GM10266 (cell line): ENCODE measurements around the gene NRG2.

Source experiments
- DNase-seq: peaks from one replicate; pipeline ENCODE4 v3.0.0; 2012; ENCODE audit errors: extremely low spot score
- TF ChIP-seq, protein P1 (sequence below): IDR thresholded peaks from 2 replicates; pipeline ENCODE4 v1.5.1; 2012; ENCODE audit warnings: mild to moderate bottlenecking, low read depth; ENCODE audit not compliant: control insufficient read depth, insufficient read depth; ENCODE audit errors: missing control alignments

NRG2 gene

GRCh38 chr5:139837711-139838380 is 205.3 kb downstream of the NRG2 start:
- TF ChIP-seq, protein P1, sequence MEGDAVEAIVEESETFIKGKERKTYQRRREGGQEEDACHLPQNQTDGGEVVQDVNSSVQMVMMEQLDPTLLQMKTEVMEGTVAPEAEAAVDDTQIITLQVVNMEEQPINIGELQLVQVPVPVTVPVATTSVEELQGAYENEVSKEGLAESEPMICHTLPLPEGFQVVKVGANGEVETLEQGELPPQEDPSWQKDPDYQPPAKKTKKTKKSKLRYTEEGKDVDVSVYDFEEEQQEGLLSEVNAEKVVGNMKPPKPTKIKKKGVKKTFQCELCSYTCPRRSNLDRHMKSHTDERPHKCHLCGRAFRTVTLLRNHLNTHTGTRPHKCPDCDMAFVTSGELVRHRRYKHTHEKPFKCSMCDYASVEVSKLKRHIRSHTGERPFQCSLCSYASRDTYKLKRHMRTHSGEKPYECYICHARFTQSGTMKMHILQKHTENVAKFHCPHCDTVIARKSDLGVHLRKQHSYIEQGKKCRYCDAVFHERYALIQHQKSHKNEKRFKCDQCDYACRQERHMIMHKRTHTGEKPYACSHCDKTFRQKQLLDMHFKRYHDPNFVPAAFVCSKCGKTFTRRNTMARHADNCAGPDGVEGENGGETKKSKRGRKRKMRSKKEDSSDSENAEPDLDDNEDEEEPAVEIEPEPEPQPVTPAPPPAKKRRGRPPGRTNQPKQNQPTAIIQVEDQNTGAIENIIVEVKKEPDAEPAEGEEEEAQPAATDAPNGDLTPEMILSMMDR = no peak
- DNase-seq = no peak

DNA sequence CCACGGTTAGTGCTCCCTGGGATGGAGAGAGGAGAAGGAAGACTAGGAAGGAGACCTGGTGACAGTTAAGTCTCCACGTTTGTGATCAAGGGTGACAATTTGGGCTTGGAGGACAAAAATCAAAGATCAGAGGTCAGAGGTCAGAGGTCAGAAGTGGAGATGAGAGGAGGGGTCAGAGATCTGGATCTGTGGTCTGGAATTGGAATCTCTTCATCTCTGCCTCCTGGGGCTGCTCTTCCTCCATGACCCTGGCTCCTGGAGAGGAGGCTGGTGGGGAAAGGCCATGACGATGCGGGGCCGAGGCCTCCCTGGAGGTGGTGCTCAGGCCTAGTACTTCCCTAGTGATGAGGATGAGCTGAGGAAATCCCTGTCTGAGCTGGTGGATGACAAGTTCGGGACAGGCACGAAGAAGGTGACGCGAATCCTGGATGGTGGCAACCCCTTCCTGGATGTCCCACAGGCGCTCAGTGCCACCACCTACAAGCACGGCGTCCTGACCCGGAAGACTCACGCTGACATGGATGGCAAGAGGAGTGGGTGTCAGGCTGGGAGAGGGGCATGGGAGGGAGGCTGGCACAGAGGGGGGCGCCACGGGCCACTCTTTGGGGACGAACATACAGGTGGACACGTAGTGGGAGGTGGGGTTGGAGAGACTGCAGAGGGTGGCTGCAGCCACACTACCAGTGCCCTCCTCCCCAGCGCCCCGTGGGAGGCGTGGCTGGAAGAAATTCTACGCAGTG is 206.5 kb downstream of the NRG2 start:
- DNase-seq = no peak
- TF ChIP-seq, protein P1 = no peak

DNA sequence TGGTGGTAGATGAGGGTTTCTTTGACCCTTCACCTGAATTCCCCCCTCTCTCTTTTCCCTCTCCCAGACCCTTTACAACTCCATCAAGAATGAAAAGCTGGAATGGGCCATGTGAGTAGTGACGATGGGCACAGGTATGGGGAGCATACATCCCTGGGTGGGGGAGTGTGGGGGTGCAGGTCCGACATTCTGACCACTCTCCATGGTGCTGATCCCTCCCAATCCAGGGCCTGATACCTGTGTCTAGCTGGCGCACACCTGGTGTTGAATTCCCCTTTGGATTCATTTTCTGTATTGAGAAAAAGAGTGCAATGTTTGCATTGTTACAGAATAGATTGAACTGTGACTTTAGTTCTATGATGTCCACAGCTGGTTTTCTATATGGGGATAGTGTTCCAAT is 207.4 kb downstream of the NRG2 start:
- TF ChIP-seq, protein P1 = no peak
- no peak for DNase-seq

DNA sequence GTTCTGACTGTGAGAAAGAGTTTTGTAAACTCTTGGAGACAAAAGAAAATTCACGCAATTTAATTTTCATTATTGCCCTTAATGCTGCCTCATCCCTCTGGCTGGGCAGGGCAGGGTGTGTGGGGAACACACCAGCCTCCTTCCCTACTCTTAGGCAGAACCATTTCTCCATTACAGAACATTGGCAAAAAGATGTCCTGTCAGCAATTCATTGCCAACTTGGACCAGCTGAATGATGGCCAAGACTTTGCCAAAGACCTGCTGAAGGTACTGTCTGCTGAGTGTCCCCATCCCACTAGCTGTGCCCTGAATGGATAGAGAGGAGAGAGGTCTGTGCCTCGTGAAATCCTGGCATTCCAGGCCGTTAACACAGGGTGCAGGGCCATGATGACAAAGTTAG is 209.6 kb downstream of the NRG2 start:
- no peak for DNase-seq
- TF ChIP-seq, protein P1 = no peak

DNA sequence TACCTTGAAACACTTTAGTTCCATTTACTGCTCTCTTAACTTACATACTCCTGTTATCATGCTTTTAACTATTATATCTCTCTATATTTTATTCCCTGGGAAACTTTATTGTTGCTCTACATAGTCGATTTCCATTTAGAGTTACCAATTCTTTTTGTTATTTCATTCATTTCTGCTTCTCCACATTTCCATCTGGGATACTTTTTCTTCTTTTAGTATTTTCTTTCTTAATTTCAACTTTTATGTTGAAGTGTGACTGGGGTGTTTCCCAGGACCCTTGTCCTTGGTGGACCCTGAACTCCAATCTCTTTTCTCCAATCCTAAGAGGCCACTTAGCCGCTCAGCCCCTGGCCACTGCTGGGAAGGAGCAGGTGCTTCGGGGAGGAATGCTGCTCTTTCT is 211.5 kb downstream of the NRG2 start:
- DNase-seq = no peak
- TF ChIP-seq, protein P1 = no peak

- TF ChIP-seq, protein P1 = no peak
- DNase-seq = no peak
These were observed 213.6 kb downstream of the NRG2 start for GRCh38 chr5:139829471-139829870.
